DMS 273 (cell line): ENCODE results near the gene HTT-AS.
A peak's percentile ranks its signal among the peaks of the same experiment; 100 is the strongest.
"Not testable (repeated sequence)": the region's sequence is repeated elsewhere in the genome, so short reads cannot be mapped to it uniquely, and the experiment has no call there.

ENCODE experiments used
- DNase-seq: peaks from one replicate; lab custom pipeline; 2025; ENCODE audit not compliant: unreplicated experiment; lab: John Stamatoyannopoulos, UW

The HTT-AS gene

GRCh38 chr4:3054169-3054759 lies 20.1 kb downstream of the HTT-AS start:
- peak; percentile 8 for DNase-seq

GRCh38 chr4:3051141-3051897 lies 23.0 kb downstream of the HTT-AS start:
- not testable (repeated sequence) for DNase-seq

- peak; percentile 70 for DNase-seq
Measured at GRCh38 chr4:3047464-3048286, 26.7 kb downstream of the HTT-AS start.

- no peak for DNase-seq
Measured at GRCh38 chr4:3046623-3047022, 27.7 kb downstream of the HTT-AS start.

GRCh38 chr4:3046162-3046561 lies 28.2 kb downstream of the HTT-AS start:
- no peak for DNase-seq

GRCh38 chr4:3044870-3045819 lies 29.2 kb downstream of the HTT-AS start:
- DNase-seq, result no peak

GRCh38 chr4:3043282-3044020 lies 30.9 kb downstream of the HTT-AS start:
- DNase-seq, result no peak

- no peak for DNase-seq
Measured at GRCh38 chr4:3042226-3042625, 32.1 kb downstream of the HTT-AS start.

GRCh38 chr4:3041192-3042142 lies 32.9 kb downstream of the HTT-AS start:
- DNase-seq, result no peak

GRCh38 chr4:3040452-3041191 lies 33.7 kb downstream of the HTT-AS start:
- DNase-seq, result no peak

- DNase-seq, result no peak
Measured at GRCh38 chr4:3039706-3040366, 34.5 kb downstream of the HTT-AS start.

- peak; percentile 48 for DNase-seq
Measured at GRCh38 chr4:3037957-3038461, 36.3 kb downstream of the HTT-AS start.

GRCh38 chr4:3036131-3036952 lies 38.0 kb downstream of the HTT-AS start:
- no peak for DNase-seq

GRCh38 chr4:3035674-3036073 lies 38.7 kb downstream of the HTT-AS start:
- DNase-seq, result no peak

- no peak for DNase-seq
Measured at GRCh38 chr4:3035249-3035648, 39.1 kb downstream of the HTT-AS start.

GRCh38 chr4:3034231-3034630 lies 40.1 kb downstream of the HTT-AS start:
- peak; percentile 43 for DNase-seq
